ENCODE results near the gene ERP29.

- no peak for TF ChIP-seq EZH2 (IDR thresholded peaks at IDR 0.05; ENCODE audit: low read length, unreplicated experiment)
- no peak for TF ChIP-seq CTCF (conservative IDR thresholded peaks at IDR 0.05; ENCODE audit: low read depth, low read length)
Observed at GRCh38 chr12:112035219-112035785, 22.1 kb downstream of the ERP29 start.

Measured in PC-3 (cell line).